ENCODE measurements around the gene PJA2.
"Not testable (repeated sequence)": the region's sequence is repeated elsewhere in the genome, so short reads cannot be mapped to it uniquely, and the experiment has no call there.

PJA2 gene

DNA sequence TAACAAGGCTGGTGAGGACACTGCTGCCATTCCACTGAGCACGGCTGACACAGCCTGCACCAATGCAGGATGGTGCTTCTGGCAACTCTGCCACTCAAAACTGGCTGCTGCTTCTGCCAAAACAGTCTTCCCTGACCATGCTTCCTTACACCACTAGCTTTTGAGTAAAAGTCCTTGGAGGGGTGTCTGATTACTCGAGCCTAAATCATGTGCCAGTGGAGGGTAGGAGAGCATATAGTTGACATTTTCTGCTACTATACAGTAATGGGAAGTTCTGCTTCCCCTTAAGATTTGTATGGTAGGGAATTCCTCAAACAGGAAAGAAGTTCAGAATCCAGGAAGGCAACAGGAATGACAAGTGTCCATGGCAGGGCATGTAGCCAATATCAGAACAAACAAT is 12.2 kb upstream of the PJA2 start:
- Histone ChIP-seq H3K9me2 (replicated peaks; ENCODE audit: insufficient read depth, low read length) (no peaks in the 10 kb centered on the region), H4K20me1 (ENCODE audit: insufficient read depth, low read length) (no peaks in the 10 kb centered on the region), H2AFZ (ENCODE audit: low read length) (no peak overlapping the region), H3K4me1 (ENCODE audit: low read length) (no peaks in the 10 kb centered on the region), H3K27ac (ENCODE audit: low read length) (no peak overlapping the region), H3K36me3 (replicated peaks; ENCODE audit: insufficient read depth, low read length) (no peaks in the 10 kb centered on the region), H3K4me3 (ENCODE audit: low read length) (no peak overlapping the region), H3K4me2 (ENCODE audit: low read depth, low read length) (no peak overlapping the region), H3K9ac (ENCODE audit: low read length) (no peak overlapping the region), H3K9me3 (replicated peaks; ENCODE audit: insufficient read depth, low read length) (no peaks in the 10 kb centered on the region), H3F3A (ENCODE audit: insufficient read depth, low read length) (no peaks in the 10 kb centered on the region), H3K27me3 (replicated peaks; ENCODE audit: insufficient read depth, low read length) (no peaks in the 10 kb centered on the region), H3K79me2 (ENCODE audit: low read length) (no peaks in the 10 kb centered on the region)
- DNase-seq: no peak
- TF ChIP-seq EZH2 (optimal IDR thresholded peaks at IDR 0.05; ENCODE audit: low read depth, low read length): no peak
- no peak for TF ChIP-seq EZH2phosphoT487 (IDR thresholded peaks at IDR 0.05; ENCODE audit: low read length)
- no peak for TF ChIP-seq CTCF (IDR thresholded peaks at IDR 0.05; ENCODE audit: low read length)

DNA sequence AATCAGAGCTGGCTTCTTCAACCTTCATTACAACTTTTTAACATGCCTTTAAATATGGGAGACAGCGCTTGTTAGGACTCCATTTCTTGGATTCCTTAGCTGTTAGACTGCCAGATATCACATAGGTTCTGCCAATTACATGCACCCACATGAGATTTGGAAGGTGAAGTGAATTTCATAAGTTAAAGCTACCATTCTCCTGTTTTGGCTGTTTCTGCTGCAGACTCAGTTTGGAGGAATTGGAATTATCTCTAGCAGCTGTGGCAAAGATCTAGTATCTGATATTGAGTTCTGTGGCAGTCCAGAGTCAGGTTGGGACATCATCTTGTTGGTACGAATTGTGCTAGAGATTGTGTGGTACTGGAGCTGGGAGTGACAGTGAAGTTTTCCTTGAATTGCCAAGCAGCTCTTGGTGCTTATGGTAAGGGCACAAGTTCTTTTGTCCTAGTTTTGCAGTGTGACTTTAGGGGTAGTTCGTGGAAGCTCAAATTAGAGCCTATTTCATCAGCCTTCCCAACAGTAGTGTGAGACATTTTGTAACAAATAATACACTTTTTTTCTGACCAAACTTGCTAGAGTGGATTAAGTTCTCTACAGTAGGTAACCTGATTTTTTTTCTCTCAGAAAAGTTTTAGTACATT is 9.1 kb upstream of the PJA2 start:
- no peaks in the 10 kb centered on the region for H3F3A ChIP-seq (ENCODE audit: insufficient read depth, low read length)
- H3K9me2 ChIP-seq (replicated peaks; ENCODE audit: insufficient read depth, low read length): no peaks in the 10 kb centered on the region
- no peak overlapping the region for H3K27ac ChIP-seq (ENCODE audit: low read length)
- H3K27me3 ChIP-seq (replicated peaks; ENCODE audit: insufficient read depth, low read length): no peaks in the 10 kb centered on the region
- H3K4me1 ChIP-seq (ENCODE audit: low read length): 0 out of 2 replicates have a peak, but pooled peaks cover under 1% of the 10 kb centered on the region
- H3K4me3 ChIP-seq (ENCODE audit: low read length): no peak overlapping the region
- no peaks in the 10 kb centered on the region for H3K79me2 ChIP-seq (ENCODE audit: low read length)
- TF ChIP-seq CTCF (IDR thresholded peaks at IDR 0.05; ENCODE audit: low read length) (no peak), EZH2 (optimal IDR thresholded peaks at IDR 0.05; ENCODE audit: low read depth, low read length) (no peak), EZH2phosphoT487 (IDR thresholded peaks at IDR 0.05; ENCODE audit: low read length) (no peak)
- DNase-seq: no peak
- no peak overlapping the region for H3K9ac ChIP-seq (ENCODE audit: low read length)
- H4K20me1 ChIP-seq (ENCODE audit: insufficient read depth, low read length): no peaks in the 10 kb centered on the region
- H3K36me3 ChIP-seq (replicated peaks; ENCODE audit: insufficient read depth, low read length): no peaks in the 10 kb centered on the region
- H2AFZ ChIP-seq (ENCODE audit: low read length): no peak overlapping the region
- H3K4me2 ChIP-seq (ENCODE audit: low read depth, low read length): no peak overlapping the region
- peaks cover 4% of the 10 kb centered on the region; the same call in 1 of the 2 replicates for H3K9me3 ChIP-seq (replicated peaks; ENCODE audit: insufficient read depth, low read length)

DNA sequence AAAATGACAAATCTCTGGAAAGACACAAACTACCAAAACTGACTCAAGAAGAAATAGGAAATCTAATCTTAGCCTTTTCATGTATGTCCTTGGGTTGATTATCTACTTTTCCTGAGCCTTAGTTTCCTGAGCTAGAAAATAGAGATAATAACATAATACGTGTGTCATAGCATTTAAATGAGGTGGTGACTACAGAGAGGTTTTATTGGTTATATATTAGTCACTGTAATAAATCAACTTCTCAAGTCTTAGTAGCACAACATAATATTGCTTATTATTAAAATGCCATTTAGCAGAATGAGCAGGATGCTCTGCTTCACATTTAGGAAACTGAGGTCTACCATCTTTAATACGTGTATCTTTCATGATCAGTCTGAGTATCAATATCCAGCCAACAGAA is 7.1 kb upstream of the PJA2 start:
- no peak overlapping the region for H2AFZ ChIP-seq (ENCODE audit: low read length)
- no peak for TF ChIP-seq EZH2 (optimal IDR thresholded peaks at IDR 0.05; ENCODE audit: low read depth, low read length)
- TF ChIP-seq CTCF (IDR thresholded peaks at IDR 0.05; ENCODE audit: low read length): no peak
- no peak for TF ChIP-seq EZH2phosphoT487 (IDR thresholded peaks at IDR 0.05; ENCODE audit: low read length)
- H3K36me3 ChIP-seq (replicated peaks; ENCODE audit: insufficient read depth, low read length): no peaks in the 10 kb centered on the region
- H3K79me2 ChIP-seq (ENCODE audit: low read length): no peaks in the 10 kb centered on the region
- no peaks in the 10 kb centered on the region for H4K20me1 ChIP-seq (ENCODE audit: insufficient read depth, low read length)
- H3K27me3 ChIP-seq (replicated peaks; ENCODE audit: insufficient read depth, low read length): no peaks in the 10 kb centered on the region
- H3K4me3 ChIP-seq (ENCODE audit: low read length): no peak overlapping the region
- no peak for DNase-seq
- no peaks in the 10 kb centered on the region for H3F3A ChIP-seq (ENCODE audit: insufficient read depth, low read length)
- no peak overlapping the region for H3K27ac ChIP-seq (ENCODE audit: low read length)
- H3K9me3 ChIP-seq (replicated peaks; ENCODE audit: insufficient read depth, low read length): peaks cover 4% of the 10 kb centered on the region; the same call in 1 of the 2 replicates
- H3K9me2 ChIP-seq (replicated peaks; ENCODE audit: insufficient read depth, low read length): no peaks in the 10 kb centered on the region
- no peak overlapping the region for H3K4me2 ChIP-seq (ENCODE audit: low read depth, low read length)
- H3K9ac ChIP-seq (ENCODE audit: low read length): no peak overlapping the region
- peaks cover 13% of the 10 kb centered on the region for H3K4me1 ChIP-seq (ENCODE audit: low read length)

DNA sequence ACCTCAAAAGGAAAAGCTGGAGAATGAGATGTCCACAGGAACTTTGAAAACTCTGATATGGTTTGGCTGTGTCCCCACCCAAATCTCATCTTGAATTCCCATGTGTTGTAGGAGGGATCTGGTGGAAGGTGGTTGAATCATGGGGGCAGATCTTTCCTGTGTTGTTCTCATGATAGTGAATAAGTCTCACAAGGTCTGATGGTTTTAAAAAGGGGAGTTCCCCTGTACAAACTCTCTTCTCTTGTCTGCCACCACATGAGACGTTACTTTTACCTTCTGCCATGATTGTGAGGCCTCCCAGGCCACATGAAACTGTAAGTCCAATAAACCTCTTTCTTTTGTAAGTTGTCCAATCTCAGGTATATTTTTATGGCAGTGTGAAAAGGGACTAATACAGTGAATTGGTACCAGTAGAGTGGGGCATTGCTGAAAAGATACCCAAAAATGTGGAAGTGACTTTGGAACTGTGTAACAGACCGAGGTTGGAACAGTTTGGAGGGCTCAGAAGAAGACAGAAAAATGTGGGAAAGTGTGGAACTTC is 4.2 kb upstream of the PJA2 start:
- H3K79me2 ChIP-seq (ENCODE audit: low read length); H2AFZ ChIP-seq (ENCODE audit: low read length); H3K9me2 ChIP-seq (replicated peaks; ENCODE audit: insufficient read depth, low read length); H3K9ac ChIP-seq (ENCODE audit: low read length); H3K4me3 ChIP-seq (ENCODE audit: low read length); H3K36me3 ChIP-seq (replicated peaks; ENCODE audit: insufficient read depth, low read length); H3K9me3 ChIP-seq (replicated peaks; ENCODE audit: insufficient read depth, low read length); H3K27me3 ChIP-seq (replicated peaks; ENCODE audit: insufficient read depth, low read length); H4K20me1 ChIP-seq (ENCODE audit: insufficient read depth, low read length); H3K27ac ChIP-seq (ENCODE audit: low read length); DNase-seq: not testable (repeated sequence)
- 0 out of 2 replicates have a peak overlapping the region, but pooled peaks have one; percentile 9 for H3K4me2 ChIP-seq (ENCODE audit: low read depth, low read length)
- H3F3A ChIP-seq (ENCODE audit: insufficient read depth, low read length): peaks cover 13% of the 10 kb centered on the region
- H3K4me1 ChIP-seq (ENCODE audit: low read length): peaks cover 19% of the 10 kb centered on the region

All from MM.1S (cell line).